Liver (tissue), 3 donors: ENCODE results near the gene ENTPD7.

Experiments used
- ATF3 ChIP-seq: IDR thresholded peaks from 2 replicates; pipeline ENCODE4 v1.6.1; 2016; ENCODE audit warnings: antibody characterized with exemption
- CTCF ChIP-seq: fragments of 150-350 bp; IDR thresholded peaks from 2 replicates; pipeline ENCODE4 v1.5.1; 2017; ENCODE audit warnings: improper control_type of control experiment, low read depth, low read length; ENCODE audit not compliant: missing input control
- HNF4G ChIP-seq: IDR thresholded peaks from 2 replicates; pipeline ENCODE4 v1.6.1; 2016; ENCODE audit warnings: antibody characterized with exemption
- REST ChIP-seq: IDR thresholded peaks from 2 replicates; pipeline ENCODE4 v1.6.1; 2016; ENCODE audit warnings: antibody characterized with exemption, mild to moderate bottlenecking
- TAF1 ChIP-seq: conservative IDR thresholded peaks from 2 replicates; pipeline ENCODE4 v1.6.1; 2016; ENCODE audit warnings: antibody characterized with exemption, mild to moderate bottlenecking
- ZBTB33 ChIP-seq: IDR thresholded peaks from 2 replicates; pipeline ENCODE4 v1.6.1; 2016; ENCODE audit warnings: antibody characterized with exemption
- donor health status: healthy.
- donor health status: healthy.

GRCh38 chr10:99731306-99732032 lies 72.2 kb downstream of the ENTPD7 start:
- TF ChIP-seq CTCF (no peak), REST (no peak), ZBTB33 (no peak), TAF1 (no peak), ATF3 (peak; percentile 7), HNF4G (no peak)
